Left ventricle myocardium inferior (tissue), 1 donor: ENCODE data around the gene C7orf33. TPM values are rescaled to one million over a fixed set of nuclear protein-coding genes. Genes with fewer than 3 reads are reported as not detected.
A peak's percentile ranks its signal among the peaks of the same experiment; 100 is the strongest.
"Not testable (repeated sequence)": the region's sequence is repeated elsewhere in the genome, so short reads cannot be mapped to it uniquely, and the experiment has no call there.

ENCODE experiments used
- DNase-seq: peaks from one replicate; pipeline ENCODE4 v3.0.0-alpha.2; 2020
- H3K27ac ChIP-seq: fragments of 200-600 bp; replicated peaks from 2 replicates; pipeline ENCODE4 v1.8.0; 2021
- H3K27me3 ChIP-seq: fragments of 200-600 bp; 2 replicates; pipeline ENCODE4 v1.8.0; 2021; ENCODE audit warnings: low read depth
- H3K36me3 ChIP-seq: fragments of 200-600 bp; 2 replicates; pipeline ENCODE4 v1.8.0; 2021
- H3K4me1 ChIP-seq: fragments of 200-600 bp; 2 replicates; pipeline ENCODE4 v1.8.0; 2021
- H3K4me3 ChIP-seq: fragments of 200-600 bp; 2 replicates; pipeline ENCODE4 v1.8.0; 2021; ENCODE audit warnings: mild to moderate bottlenecking, moderate library complexity
- H3K9me3 ChIP-seq: fragments of 200-600 bp; replicated peaks from 2 replicates; pipeline ENCODE4 v1.8.0; 2021
- CTCF ChIP-seq: fragments of 200-600 bp; IDR thresholded peaks from 2 replicates; pipeline ENCODE4 v1.8.0; 2021; ENCODE audit warnings: antibody characterized with exemption, mild to moderate bottlenecking, borderline replicate concordance
- intact Hi-C: fragments of 100-400 bp; cut with micrococcal nuclease; formaldehyde crosslinking; loops from one replicate; pipeline ENCODE4 v1.11.0; 2022
- total RNA-seq: library from RNA; stranded (reverse); fragmentation: NEBNext Ultra II Directional; extraction: Animal tissue kit (Norgen Biotek cat#: 25700); gene quantifications from one replicate; pipeline ENCODE4 v1.2.1, GENCODE V29; 2021
- donor health status: DM: no; HTN: yes; CAD: no; lungs with severe emphysema.

The C7orf33 gene
- total RNA-seq, 1 donor from 2014 or later = not detected

GRCh38 chr7:148563583-148564274 is 26.8 kb upstream of the C7orf33 start:
- intact Hi-C loops = no loop called here

GRCh38 chr7:148564275-148564951 is 26.2 kb upstream of the C7orf33 start:
- H3K9me3 ChIP-seq, H3K27me3 ChIP-seq, DNase-seq, H3K36me3 ChIP-seq, intact Hi-C loops: not testable (repeated sequence)
- Histone ChIP-seq H3K4me3 (peak overlapping the region; percentile 17), H3K4me1 (peaks cover 18% of the 10 kb centered on the region), H3K27ac (peak overlapping the region; percentile 82)

More at GRCh38 chr7:148563583-148564274, 26.8 kb upstream of the C7orf33 start:
- no peak for DNase-seq
- TF ChIP-seq CTCF = no peak
- H3K9me3 ChIP-seq = peaks cover 4% of the 10 kb centered on the region
- no peaks in the 10 kb centered on the region for H3K27me3 ChIP-seq
- peaks cover 18% of the 10 kb centered on the region for H3K4me1 ChIP-seq
- no peaks in the 10 kb centered on the region for H3K36me3 ChIP-seq
- peak overlapping the region; percentile 82 for H3K27ac ChIP-seq
- H3K4me3 ChIP-seq = peak overlapping the region; percentile 17

- Histone ChIP-seq H3K4me3 (no peak overlapping the region), H3K36me3 (no peaks in the 10 kb centered on the region), H3K4me1 (peaks cover 18% of the 10 kb centered on the region), H3K27ac (no peak overlapping the region), H3K9me3 (no peaks in the 10 kb centered on the region), H3K27me3 (no peaks in the 10 kb centered on the region)
- DNase-seq = no peak
- TF ChIP-seq CTCF = no peak
- intact Hi-C loops = no loop called here
Measured at GRCh38 chr7:148566736-148567135, 23.8 kb upstream of the C7orf33 start.

- Histone ChIP-seq H3K4me1 (peaks cover 18% of the 10 kb centered on the region), H3K4me3 (no peak overlapping the region), H3K27ac (no peak overlapping the region), H3K9me3 (no peaks in the 10 kb centered on the region), H3K36me3 (no peaks in the 10 kb centered on the region), H3K27me3 (no peaks in the 10 kb centered on the region)
- TF ChIP-seq CTCF = no peak
- intact Hi-C loops = no loop called here
- no peak for DNase-seq
Measured at GRCh38 chr7:148567524-148567923, 23.0 kb upstream of the C7orf33 start.

- H3K9me3 ChIP-seq = no peaks in the 10 kb centered on the region
- no peaks in the 10 kb centered on the region for H3K27me3 ChIP-seq
- peaks cover 2% of the 10 kb centered on the region for H3K4me1 ChIP-seq
- no peaks in the 10 kb centered on the region for H3K36me3 ChIP-seq
- DNase-seq = no peak
- intact Hi-C loops = loop anchor here (10.0 kb wide), 1 partner anchor 394 kb away; no protein-coding TSS in a partner anchor
- no peak for TF ChIP-seq CTCF
- no peak overlapping the region for H3K4me3 ChIP-seq
- no peak overlapping the region for H3K27ac ChIP-seq
Measured at GRCh38 chr7:148570510-148570909, 20.1 kb upstream of the C7orf33 start.

GRCh38 chr7:148570973-148571372 is 19.6 kb upstream of the C7orf33 start:
- not testable (repeated sequence) for H3K9me3 ChIP-seq, H3K27ac ChIP-seq, H3K36me3 ChIP-seq, H3K4me3 ChIP-seq, DNase-seq, H3K4me1 ChIP-seq, H3K27me3 ChIP-seq
- intact Hi-C loops = loop anchor here (10.0 kb wide), 1 partner anchor 394 kb away; no protein-coding TSS in a partner anchor
